K562 treated with DMSO at 1 percent for 48 hours (cell line): ENCODE data around the gene POLR1B. TPM values are rescaled to one million over a fixed set of nuclear protein-coding genes. Genes with fewer than 3 reads are reported as not detected.

Experiments used
- total RNA-seq: library from RNA; unstranded; fragments of 300-600 nt; gene quantifications from 2 replicates; pipeline ENCODE4 v1.2.3, GENCODE V29; 2022; ENCODE audit warnings: low replicate concordance; ENCODE audit errors: extremely low read depth

The POLR1B gene, protein sequence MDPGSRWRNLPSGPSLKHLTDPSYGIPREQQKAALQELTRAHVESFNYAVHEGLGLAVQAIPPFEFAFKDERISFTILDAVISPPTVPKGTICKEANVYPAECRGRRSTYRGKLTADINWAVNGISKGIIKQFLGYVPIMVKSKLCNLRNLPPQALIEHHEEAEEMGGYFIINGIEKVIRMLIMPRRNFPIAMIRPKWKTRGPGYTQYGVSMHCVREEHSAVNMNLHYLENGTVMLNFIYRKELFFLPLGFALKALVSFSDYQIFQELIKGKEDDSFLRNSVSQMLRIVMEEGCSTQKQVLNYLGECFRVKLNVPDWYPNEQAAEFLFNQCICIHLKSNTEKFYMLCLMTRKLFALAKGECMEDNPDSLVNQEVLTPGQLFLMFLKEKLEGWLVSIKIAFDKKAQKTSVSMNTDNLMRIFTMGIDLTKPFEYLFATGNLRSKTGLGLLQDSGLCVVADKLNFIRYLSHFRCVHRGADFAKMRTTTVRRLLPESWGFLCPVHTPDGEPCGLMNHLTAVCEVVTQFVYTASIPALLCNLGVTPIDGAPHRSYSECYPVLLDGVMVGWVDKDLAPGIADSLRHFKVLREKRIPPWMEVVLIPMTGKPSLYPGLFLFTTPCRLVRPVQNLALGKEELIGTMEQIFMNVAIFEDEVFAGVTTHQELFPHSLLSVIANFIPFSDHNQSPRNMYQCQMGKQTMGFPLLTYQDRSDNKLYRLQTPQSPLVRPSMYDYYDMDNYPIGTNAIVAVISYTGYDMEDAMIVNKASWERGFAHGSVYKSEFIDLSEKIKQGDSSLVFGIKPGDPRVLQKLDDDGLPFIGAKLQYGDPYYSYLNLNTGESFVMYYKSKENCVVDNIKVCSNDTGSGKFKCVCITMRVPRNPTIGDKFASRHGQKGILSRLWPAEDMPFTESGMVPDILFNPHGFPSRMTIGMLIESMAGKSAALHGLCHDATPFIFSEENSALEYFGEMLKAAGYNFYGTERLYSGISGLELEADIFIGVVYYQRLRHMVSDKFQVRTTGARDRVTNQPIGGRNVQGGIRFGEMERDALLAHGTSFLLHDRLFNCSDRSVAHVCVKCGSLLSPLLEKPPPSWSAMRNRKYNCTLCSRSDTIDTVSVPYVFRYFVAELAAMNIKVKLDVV
- total RNA-seq, result not detected in 2 replicates

GRCh38 chr2:112542123-112542983, at the start of gene POLR1B:
Gene POLR1B, plus strand, starts transcription at chr2:112542465. Its CDS starts 30 bp downstream, at chr2:112542495.

DNA sequence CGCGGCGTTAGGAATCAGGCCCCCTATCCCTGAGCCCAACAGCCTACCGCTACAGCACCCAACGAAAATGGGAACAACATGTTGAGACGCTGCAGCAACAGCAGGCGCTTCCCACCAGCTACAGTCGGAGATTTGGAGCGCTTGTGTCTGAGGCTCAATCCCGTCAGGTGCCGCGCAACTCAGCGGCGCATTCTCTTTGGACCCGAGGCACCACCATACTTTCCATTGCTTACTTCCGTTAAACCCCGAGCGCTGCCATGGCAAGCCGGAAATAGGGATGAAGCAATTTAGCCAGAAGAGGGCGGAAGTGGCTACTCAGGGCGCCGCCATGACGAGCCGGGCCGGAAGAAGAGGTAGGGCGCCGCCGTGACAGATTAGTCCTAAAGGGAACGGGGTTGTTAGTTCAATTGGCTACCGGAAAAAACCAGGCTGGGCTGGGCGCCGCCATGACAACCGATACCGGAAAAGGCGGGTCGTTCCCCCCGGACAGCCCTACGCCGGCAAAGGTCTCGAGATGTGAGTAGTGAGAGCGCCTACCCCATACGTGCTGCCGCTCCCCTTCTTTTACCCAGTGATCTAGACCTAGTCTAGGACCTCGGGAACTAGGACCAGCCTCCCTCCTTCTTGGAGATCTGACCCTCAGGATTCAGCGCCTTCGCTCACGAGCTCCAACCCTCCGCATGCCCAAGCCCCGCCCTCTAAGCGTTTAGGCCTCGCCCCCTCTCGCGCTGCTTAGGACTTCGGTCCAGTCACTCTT, 42.0 kb downstream of the POLR1B start, which contains the start of gene CHCHD5:
Gene CHCHD5, plus strand, starts transcription at position 476 of the 757 bp plus-strand sequence. Its CDS starts 39 bp downstream, at position 515.

Other genes with a start within 250 kb of the POLR1B start
- gene RGPD8, start 108.8 kb upstream of the POLR1B start, total RNA-seq, result not detected in 2 replicates
- gene TTL, start 60.3 kb upstream of the POLR1B start, total RNA-seq, result not detected in 2 replicates
- gene CHCHD5, start 42.1 kb downstream of the POLR1B start, total RNA-seq, result not detected in 2 replicates
- gene SLC20A1, start 103.5 kb downstream of the POLR1B start, total RNA-seq, result not detected in 2 replicates
- gene NT5DC4, start 178.6 kb downstream of the POLR1B start, total RNA-seq, result not detected in 2 replicates
- not detected in 2 replicates for gene CKAP2L, start 222.1 kb downstream of the POLR1B start, total RNA-seq
- not detected in 2 replicates for gene IL1A, start 242.0 kb downstream of the POLR1B start, total RNA-seq